GM19035 (cell line): Measurements from ENCODE around the gene KMT2E.

ENCODE experiments used
- ATAC-seq: cut with Tn5 transposase; IDR thresholded peaks from one replicate; pipeline ENCODE4 v1.9.1; 2021; ENCODE audit not compliant: unreplicated experiment

The KMT2E gene

DNA sequence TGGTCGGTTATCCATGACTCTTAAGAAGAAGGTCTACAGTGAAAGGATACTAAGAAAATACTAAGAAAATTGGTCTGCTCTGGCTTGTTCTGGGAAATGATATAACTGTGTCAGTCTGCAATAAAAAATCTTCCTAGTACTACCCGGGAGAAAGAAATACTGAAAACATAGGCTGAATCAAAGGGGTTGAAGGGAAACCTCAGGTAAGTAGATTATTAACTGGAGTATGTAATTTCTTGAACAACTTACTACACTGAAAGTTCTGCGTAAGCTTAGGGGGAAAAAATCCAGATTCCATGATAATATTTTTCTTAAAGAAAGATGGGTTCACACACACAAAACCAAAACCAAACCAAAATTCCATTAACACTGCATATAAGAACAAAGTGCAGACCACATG, 143.3 kb downstream of the KMT2E start:
- no peak for ATAC-seq

DNA sequence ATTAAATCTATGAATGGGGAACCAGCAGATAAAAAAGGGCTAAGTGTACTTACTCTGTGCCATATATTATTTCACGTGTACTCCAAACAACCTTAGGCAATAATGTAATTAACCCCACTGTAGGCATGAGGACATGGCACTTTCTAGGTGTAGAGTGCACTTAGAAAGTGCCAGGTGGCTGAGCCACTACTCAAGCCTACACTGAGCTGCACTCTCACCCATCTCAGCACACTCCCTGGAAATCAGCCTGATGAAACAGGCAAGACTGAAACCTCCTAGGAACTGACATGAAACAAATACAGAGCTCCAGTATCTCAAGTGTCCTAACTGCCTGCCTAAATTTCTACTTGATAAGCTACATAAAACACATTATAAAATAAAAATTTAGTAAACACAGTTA, 147.4 kb downstream of the KMT2E start:
- ATAC-seq: no peak
